T-helper 2 cell treated with Interferon-gamma antibody and Interleukin-4, amounts not matched to agents 5 μg/mL and 100 μg/mL, for 36 hours (primary cell): ENCODE results near the gene TMEM14C.
"Not testable (repeated sequence)": the region's sequence is repeated elsewhere in the genome, so short reads cannot be mapped to it uniquely, and the experiment has no call there.

Experiments
- DNase-seq: peaks from one replicate; pipeline ENCODE4 v3.0.0; 2021; ENCODE audit warnings: low spot score
- H3K27ac Mint-ChIP-seq: one replicate; pipeline ENCODE4 v1.8.0; 2021; ENCODE audit warnings: mild to moderate bottlenecking, mixed read lengths
- H3K27me3 Mint-ChIP-seq: one replicate; pipeline ENCODE4 v1.8.0; 2021; ENCODE audit warnings: low read depth, mixed read lengths
- H3K36me3 Mint-ChIP-seq: one replicate; pipeline ENCODE4 v1.8.0; 2021; ENCODE audit warnings: low read depth, mixed read lengths
- H3K4me1 Mint-ChIP-seq: one replicate; pipeline ENCODE4 v1.8.0; 2021; ENCODE audit warnings: low read depth, mixed read lengths
- H3K4me3 Mint-ChIP-seq: one replicate; pipeline ENCODE4 v1.8.0; 2022; ENCODE audit warnings: mild to moderate bottlenecking, moderate library complexity, mixed read lengths
- H3K9me3 Mint-ChIP-seq: one replicate; pipeline ENCODE4 v1.8.0; 2021; ENCODE audit warnings: mixed read lengths

TMEM14C gene

GRCh38 chr6:10733151-10733715 lies 10.4 kb downstream of the TMEM14C start:
- no peak for DNase-seq
- H3K4me3 Mint-ChIP-seq = no peak overlapping the region
- no peaks in the 10 kb centered on the region for H3K4me1 Mint-ChIP-seq
- H3K27me3 Mint-ChIP-seq = no peaks in the 10 kb centered on the region
- no peak overlapping the region for H3K27ac Mint-ChIP-seq
- peaks cover 17% of the 10 kb centered on the region for H3K36me3 Mint-ChIP-seq
- H3K9me3 Mint-ChIP-seq = no peaks in the 10 kb centered on the region

- no peaks in the 10 kb centered on the region for H3K27me3 Mint-ChIP-seq
Measured at GRCh38 chr6:10733863-10734262, 11.0 kb downstream of the TMEM14C start.

GRCh38 chr6:10736731-10737130 lies 13.9 kb downstream of the TMEM14C start:
- Mint-ChIP-seq H3K9me3 (no peaks in the 10 kb centered on the region), H3K27me3 (no peaks in the 10 kb centered on the region), H3K27ac (no peak overlapping the region), H3K4me1 (no peaks in the 10 kb centered on the region), H3K36me3 (peaks cover 12% of the 10 kb centered on the region), H3K4me3 (no peak overlapping the region)
- DNase-seq = no peak

More at GRCh38 chr6:10733863-10734262, 11.0 kb downstream of the TMEM14C start:
- Mint-ChIP-seq H3K9me3 (no peaks in the 10 kb centered on the region), H3K4me1 (no peaks in the 10 kb centered on the region), H3K27ac (no peak overlapping the region), H3K36me3 (peaks cover 17% of the 10 kb centered on the region), H3K4me3 (no peak overlapping the region)
- DNase-seq = no peak

DNA sequence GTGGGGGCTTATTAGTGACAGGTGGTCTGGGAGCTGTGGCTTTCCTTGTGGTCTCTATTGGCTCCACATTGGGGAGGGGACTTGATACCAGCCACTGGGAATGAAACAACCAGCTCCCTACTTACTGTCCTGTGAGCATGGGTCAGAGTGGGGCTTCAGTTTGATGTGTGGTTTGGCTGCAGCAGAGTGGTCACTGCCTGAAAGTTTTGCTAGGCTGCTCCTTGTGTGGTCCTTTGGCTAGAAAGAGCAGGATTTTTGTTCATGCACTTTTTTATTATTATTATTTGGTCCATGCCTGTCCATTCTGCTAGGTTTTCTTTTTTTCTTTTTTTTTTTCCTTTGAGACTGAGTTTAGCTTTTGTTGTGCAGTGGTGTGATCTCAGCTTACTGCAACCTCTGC lies 17.2 kb downstream of the TMEM14C start:
- H3K4me1 Mint-ChIP-seq = peaks cover 4% of the 10 kb centered on the region
- no peaks in the 10 kb centered on the region for H3K9me3 Mint-ChIP-seq
- no peak overlapping the region for H3K27ac Mint-ChIP-seq
- H3K36me3 Mint-ChIP-seq = peaks cover 2% of the 10 kb centered on the region
- no peak overlapping the region for H3K4me3 Mint-ChIP-seq
- no peaks in the 10 kb centered on the region for H3K27me3 Mint-ChIP-seq
- no peak for DNase-seq

DNA sequence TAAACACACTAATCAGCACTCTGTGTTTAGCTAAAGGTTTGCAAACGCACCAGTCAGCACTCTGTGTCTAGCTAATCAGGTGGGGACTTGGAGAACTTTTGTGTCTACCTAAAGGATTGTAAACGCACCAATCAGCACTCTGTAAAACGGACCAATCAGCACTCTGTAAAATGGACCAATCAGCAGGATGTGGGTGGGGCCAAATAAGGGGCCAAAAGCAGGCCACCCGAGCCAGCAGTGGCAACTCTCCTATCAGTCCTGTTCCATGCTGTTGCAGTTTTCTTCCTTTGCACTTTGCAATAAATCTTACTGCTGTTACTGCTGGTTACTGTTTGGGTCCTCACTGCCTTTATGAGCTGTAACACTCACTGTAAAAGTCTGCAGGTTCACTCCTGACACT lies 18.8 kb downstream of the TMEM14C start:
- H3K27ac Mint-ChIP-seq, H3K4me3 Mint-ChIP-seq, H3K36me3 Mint-ChIP-seq, H3K27me3 Mint-ChIP-seq, DNase-seq, H3K9me3 Mint-ChIP-seq: not testable (repeated sequence)
- peaks cover 18% of the 10 kb centered on the region for H3K4me1 Mint-ChIP-seq

DNA sequence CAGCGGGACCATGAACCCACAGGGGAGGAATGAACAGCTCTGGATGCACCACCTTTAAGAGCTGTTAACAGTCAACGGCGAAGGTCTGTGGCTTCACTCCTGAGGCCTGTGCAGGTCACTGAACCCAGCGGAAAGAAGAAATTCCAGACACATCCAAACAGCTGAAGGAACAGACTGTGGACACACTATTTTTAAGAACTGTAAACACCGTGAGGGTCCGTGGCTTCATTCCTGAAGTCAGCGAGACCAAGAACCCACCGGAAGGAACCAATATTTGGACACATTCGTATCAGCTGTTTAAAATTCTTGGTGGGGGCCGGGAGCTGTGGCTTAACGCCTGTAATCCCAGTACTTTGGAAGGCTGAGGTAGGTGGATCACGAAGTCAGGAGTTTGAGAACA lies 19.4 kb downstream of the TMEM14C start:
- Mint-ChIP-seq H3K27me3 (no peaks in the 10 kb centered on the region), H3K36me3 (peaks cover 2% of the 10 kb centered on the region), H3K4me1 (peaks cover 23% of the 10 kb centered on the region), H3K9me3 (no peaks in the 10 kb centered on the region), H3K27ac (no peak overlapping the region), H3K4me3 (no peak overlapping the region)
- DNase-seq = no peak

DNA sequence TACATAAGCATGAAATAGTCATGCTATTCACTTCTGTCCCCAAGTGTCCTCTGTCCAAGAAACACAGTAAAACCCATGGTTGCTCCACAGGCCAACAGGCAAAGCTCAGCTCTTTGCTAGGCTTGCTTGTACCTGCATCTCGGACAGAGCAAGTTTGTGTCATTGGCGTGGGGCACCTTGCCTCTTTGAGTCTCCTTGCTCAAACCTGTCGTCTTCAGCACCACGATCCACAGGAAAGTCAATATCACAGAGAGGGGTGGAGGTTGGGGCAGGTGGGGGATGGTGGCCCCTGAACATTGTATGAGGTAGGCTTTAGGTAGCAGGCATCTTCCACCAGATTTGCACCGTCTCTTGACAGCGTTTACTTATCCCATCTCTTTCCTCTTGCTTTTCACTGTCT lies 20.6 kb downstream of the TMEM14C start:
- no peaks in the 10 kb centered on the region for H3K27me3 Mint-ChIP-seq
- no peak overlapping the region for H3K4me3 Mint-ChIP-seq
- no peaks in the 10 kb centered on the region for H3K9me3 Mint-ChIP-seq
- H3K36me3 Mint-ChIP-seq = peaks cover 4% of the 10 kb centered on the region
- DNase-seq = no peak
- H3K4me1 Mint-ChIP-seq = peaks cover 25% of the 10 kb centered on the region
- H3K27ac Mint-ChIP-seq = no peak overlapping the region

- H3K4me1 Mint-ChIP-seq = peaks cover 41% of the 10 kb centered on the region
- H3K27ac Mint-ChIP-seq = no peak overlapping the region
- DNase-seq = no peak
- no peaks in the 10 kb centered on the region for H3K9me3 Mint-ChIP-seq
- H3K27me3 Mint-ChIP-seq = no peaks in the 10 kb centered on the region
- H3K4me3 Mint-ChIP-seq = peak overlapping the region; percentile 5
- peaks cover 5% of the 10 kb centered on the region for H3K36me3 Mint-ChIP-seq
Measured at GRCh38 chr6:10745116-10745515, 22.2 kb downstream of the TMEM14C start.

GRCh38 chr6:10746915-10747250 lies 24.0 kb downstream of the TMEM14C start:
- Mint-ChIP-seq H3K9me3 (no peaks in the 10 kb centered on the region), H3K27me3 (no peaks in the 10 kb centered on the region), H3K4me3 (peak overlapping the region; percentile 87), H3K27ac (peak overlapping the region; percentile 91), H3K36me3 (peaks cover 13% of the 10 kb centered on the region), H3K4me1 (peaks cover 45% of the 10 kb centered on the region)
- DNase-seq = no peak

DNA sequence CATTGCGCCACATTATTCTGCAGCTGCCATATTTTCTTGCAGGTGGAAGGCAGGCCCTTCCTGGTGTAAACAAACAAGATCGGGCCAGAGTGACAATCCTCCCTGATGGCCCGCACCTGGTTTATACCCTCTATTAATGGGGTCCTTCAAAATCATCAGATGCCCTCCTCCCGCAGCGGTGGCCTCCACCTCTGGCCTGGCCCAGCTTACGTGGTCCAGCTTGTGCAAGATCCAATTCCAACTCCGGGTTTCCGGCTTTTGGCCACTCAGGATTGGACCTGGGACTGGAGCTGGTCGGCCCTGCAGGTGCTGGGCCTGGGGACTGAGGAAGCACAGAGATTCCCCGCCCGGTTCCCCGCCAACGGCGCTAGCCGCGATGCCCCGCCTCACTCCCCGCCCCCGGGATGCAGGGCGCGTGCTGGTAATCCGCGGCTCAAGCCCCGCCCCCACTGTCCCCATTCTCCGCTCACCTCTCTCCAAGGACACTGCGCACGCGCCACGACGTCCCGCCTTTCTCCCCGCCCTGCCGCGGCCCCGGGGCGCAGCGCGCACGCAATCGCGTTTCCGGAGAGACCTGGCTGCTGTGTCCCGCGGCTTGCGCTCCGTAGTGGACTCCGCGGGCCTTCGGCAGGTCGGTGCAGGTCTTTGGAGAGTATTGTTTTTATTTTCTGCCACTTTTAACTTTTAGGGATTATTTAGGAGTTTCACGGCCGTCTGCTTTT lies 24.5 kb downstream of the TMEM14C start, which contains the start of gene TMEM14B:
TMEM14B (plus strand) TSS at position 555 of the 722 bp plus-strand sequence. CDS start 1,441 bp downstream, outside the sequence.
- H3K27ac Mint-ChIP-seq = peak within 1 kb of the TSS; percentile 91
- DNase-seq = peak; percentile 100
- H3K9me3 Mint-ChIP-seq = no peaks in the 10 kb centered on the region
- H3K36me3 Mint-ChIP-seq = peaks cover 13% of the 10 kb centered on the region
- no peaks in the 10 kb centered on the region for H3K27me3 Mint-ChIP-seq
- H3K4me1 Mint-ChIP-seq = peaks cover 45% of the 10 kb centered on the region
- peak within 1 kb of the TSS; percentile 87 for H3K4me3 Mint-ChIP-seq

- Mint-ChIP-seq H3K27me3 (no peaks in the 10 kb centered on the region), H3K36me3 (peaks cover 27% of the 10 kb centered on the region), H3K4me1 (peaks cover 45% of the 10 kb centered on the region), H3K4me3 (peak overlapping the region; percentile 87), H3K9me3 (no peaks in the 10 kb centered on the region), H3K27ac (peak overlapping the region; percentile 23)
- DNase-seq = no peak
Measured at GRCh38 chr6:10749734-10750133, 26.9 kb downstream of the TMEM14C start.

DNA sequence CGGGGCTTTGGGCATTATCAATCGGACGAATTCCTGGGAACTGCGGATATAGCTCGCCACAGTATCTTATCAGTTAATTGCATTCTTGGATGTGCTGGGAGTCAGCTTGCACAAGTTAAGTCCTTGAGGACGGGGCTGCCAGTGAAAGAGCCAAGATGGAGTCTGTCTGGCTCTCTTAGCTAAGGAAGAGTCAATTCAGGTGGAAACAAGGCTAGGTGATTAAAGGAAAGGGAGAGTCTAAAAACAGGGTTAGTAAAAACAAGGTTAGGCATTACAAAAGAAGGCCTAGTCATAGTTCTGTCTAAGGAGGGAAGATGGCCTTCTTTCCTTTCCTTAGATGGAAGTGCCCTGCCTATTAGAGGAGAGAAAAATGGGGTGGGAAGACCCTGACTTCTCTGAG lies 27.7 kb downstream of the TMEM14C start:
- Mint-ChIP-seq H3K4me1 (peaks cover 41% of the 10 kb centered on the region), H3K36me3 (peaks cover 35% of the 10 kb centered on the region)
- DNase-seq, H3K27ac Mint-ChIP-seq, H3K9me3 Mint-ChIP-seq, H3K4me3 Mint-ChIP-seq, H3K27me3 Mint-ChIP-seq: not testable (repeated sequence)

DNA sequence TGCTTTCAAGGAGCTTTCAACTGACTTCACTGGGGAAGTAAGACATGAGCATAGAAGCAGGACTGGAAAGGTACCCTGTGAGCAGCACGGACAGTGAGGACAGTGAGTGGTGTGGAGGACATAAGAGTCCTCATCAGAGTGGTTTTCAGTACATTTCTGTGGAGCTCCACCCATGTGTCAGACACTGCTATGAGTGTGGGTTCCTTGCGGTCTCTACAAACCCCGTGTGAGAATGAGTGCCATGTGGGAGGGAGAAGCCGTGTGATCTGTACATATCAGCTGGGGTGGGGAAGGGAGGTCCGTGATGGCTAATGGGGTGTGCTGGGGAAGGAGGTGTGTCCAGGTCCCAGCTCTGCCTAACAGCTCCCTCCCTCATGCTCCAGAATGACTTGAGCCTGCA lies 28.9 kb downstream of the TMEM14C start:
- peaks cover 46% of the 10 kb centered on the region for H3K36me3 Mint-ChIP-seq
- not testable (repeated sequence) for H3K27ac Mint-ChIP-seq, DNase-seq, H3K9me3 Mint-ChIP-seq, H3K27me3 Mint-ChIP-seq, H3K4me3 Mint-ChIP-seq
- H3K4me1 Mint-ChIP-seq = peaks cover 33% of the 10 kb centered on the region

DNA sequence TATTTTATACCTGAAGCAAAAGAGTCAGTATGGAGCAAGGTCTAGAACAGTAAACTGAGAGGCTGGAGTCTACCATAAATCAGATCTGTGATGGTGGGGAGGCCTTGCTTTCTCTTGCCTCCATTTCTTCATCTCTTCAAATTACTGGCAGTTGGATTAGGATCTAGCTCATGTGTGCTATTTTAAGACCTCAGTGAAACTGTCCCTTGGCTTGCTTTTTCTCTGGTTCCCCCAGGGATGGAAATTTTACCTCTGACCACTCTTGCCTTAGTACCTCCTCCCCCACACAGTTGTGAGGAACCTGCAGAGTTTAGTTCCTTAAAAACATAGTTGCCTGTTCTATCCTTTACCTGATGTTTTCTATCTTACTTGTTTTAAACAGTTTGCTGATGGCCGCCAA lies 33.2 kb downstream of the TMEM14C start:
- H3K27ac Mint-ChIP-seq = no peak overlapping the region
- no peaks in the 10 kb centered on the region for H3K9me3 Mint-ChIP-seq
- H3K4me3 Mint-ChIP-seq = no peak overlapping the region
- peaks cover 58% of the 10 kb centered on the region for H3K36me3 Mint-ChIP-seq
- no peaks in the 10 kb centered on the region for H3K27me3 Mint-ChIP-seq
- H3K4me1 Mint-ChIP-seq = peaks cover 15% of the 10 kb centered on the region
- no peak for DNase-seq
